KOPT-K1 (cell line): ENCODE measurements around the gene AIM2.
A peak's percentile ranks its signal among the peaks of the same experiment; 100 is the strongest.

Source experiments
- H3K27ac ChIP-seq: fragments of 200-600 bp; sonication (generic); 2 replicates; pipeline ENCODE4 v1.5.1; 2016; ENCODE audit warnings: antibody characterized with exemption, mild to moderate bottlenecking, low read depth, low read length; ENCODE audit not compliant: poor library complexity, severe bottlenecking
- H3K36me3 ChIP-seq: fragments of 200-600 bp; sonication (generic); 2 replicates; pipeline ENCODE4 v1.5.1; 2017; ENCODE audit warnings: antibody characterized with exemption, mild to moderate bottlenecking, low read length, moderate library complexity; ENCODE audit not compliant: insufficient read depth
- H3K9me3 ChIP-seq: fragments of 200-600 bp; sonication (generic); 2 replicates; pipeline ENCODE4 v1.5.1; 2017; ENCODE audit warnings: antibody characterized with exemption, low read length, mild to moderate bottlenecking; ENCODE audit not compliant: insufficient read depth, poor library complexity, severe bottlenecking

The AIM2 gene

GRCh38 chr1:159089184-159089791 lies 12.7 kb upstream of the AIM2 start:
- no peak overlapping the region for H3K27ac ChIP-seq
- no peaks in the 10 kb centered on the region for H3K9me3 ChIP-seq
- no peaks in the 10 kb centered on the region for H3K36me3 ChIP-seq

- Histone ChIP-seq H3K36me3 (no peaks in the 10 kb centered on the region), H3K27ac (no peak overlapping the region), H3K9me3 (no peaks in the 10 kb centered on the region)
These were observed 12.1 kb upstream of the AIM2 start for GRCh38 chr1:159088546-159089183.

GRCh38 chr1:159088050-159088449 lies 11.5 kb upstream of the AIM2 start:
- Histone ChIP-seq H3K9me3 (no peaks in the 10 kb centered on the region), H3K36me3 (no peaks in the 10 kb centered on the region), H3K27ac (no peak overlapping the region)

GRCh38 chr1:159084867-159085266 lies 8.3 kb upstream of the AIM2 start:
- no peaks in the 10 kb centered on the region for H3K36me3 ChIP-seq
- H3K9me3 ChIP-seq = no peaks in the 10 kb centered on the region
- no peak overlapping the region for H3K27ac ChIP-seq

- no peak overlapping the region for H3K27ac ChIP-seq
- no peaks in the 10 kb centered on the region for H3K36me3 ChIP-seq
- H3K9me3 ChIP-seq = no peaks in the 10 kb centered on the region
These were observed 7.6 kb upstream of the AIM2 start for GRCh38 chr1:159084152-159084551.

- Histone ChIP-seq H3K36me3 (no peaks in the 10 kb centered on the region), H3K27ac (no peak overlapping the region), H3K9me3 (no peaks in the 10 kb centered on the region)
These were observed 6.4 kb upstream of the AIM2 start for GRCh38 chr1:159083013-159083412.

- Histone ChIP-seq H3K9me3 (no peaks in the 10 kb centered on the region), H3K27ac (no peak overlapping the region), H3K36me3 (no peaks in the 10 kb centered on the region)
These were observed 5.1 kb upstream of the AIM2 start for GRCh38 chr1:159081626-159082025.

GRCh38 chr1:159079525-159079924 lies 3.0 kb upstream of the AIM2 start:
- Histone ChIP-seq H3K9me3 (no peaks in the 10 kb centered on the region), H3K27ac (no peak overlapping the region), H3K36me3 (no peaks in the 10 kb centered on the region)

- Histone ChIP-seq H3K27ac (no peak overlapping the region), H3K36me3 (no peaks in the 10 kb centered on the region), H3K9me3 (no peaks in the 10 kb centered on the region)
These were observed 775 bp upstream of the AIM2 start for GRCh38 chr1:159077120-159077961.

GRCh38 chr1:159071970-159072582 lies 4.5 kb downstream of the AIM2 start:
- no peak overlapping the region for H3K27ac ChIP-seq
- H3K9me3 ChIP-seq = no peaks in the 10 kb centered on the region
- no peaks in the 10 kb centered on the region for H3K36me3 ChIP-seq

- Histone ChIP-seq H3K27ac (no peak overlapping the region), H3K9me3 (no peaks in the 10 kb centered on the region), H3K36me3 (no peaks in the 10 kb centered on the region)
These were observed 7.7 kb downstream of the AIM2 start for GRCh38 chr1:159068886-159069285.

GRCh38 chr1:159067699-159068621 lies 8.6 kb downstream of the AIM2 start:
- H3K27ac ChIP-seq = peak overlapping the region; percentile 60
- H3K36me3 ChIP-seq = no peaks in the 10 kb centered on the region
- no peaks in the 10 kb centered on the region for H3K9me3 ChIP-seq

- no peaks in the 10 kb centered on the region for H3K9me3 ChIP-seq
- no peak overlapping the region for H3K27ac ChIP-seq
- H3K36me3 ChIP-seq = no peaks in the 10 kb centered on the region
These were observed 10.5 kb downstream of the AIM2 start for GRCh38 chr1:159066108-159066507.

GRCh38 chr1:159065106-159065505 lies 11.5 kb downstream of the AIM2 start:
- Histone ChIP-seq H3K36me3 (no peaks in the 10 kb centered on the region), H3K27ac (no peak overlapping the region), H3K9me3 (no peaks in the 10 kb centered on the region)
